ENCODE data around the gene IFNL2.

DNA sequence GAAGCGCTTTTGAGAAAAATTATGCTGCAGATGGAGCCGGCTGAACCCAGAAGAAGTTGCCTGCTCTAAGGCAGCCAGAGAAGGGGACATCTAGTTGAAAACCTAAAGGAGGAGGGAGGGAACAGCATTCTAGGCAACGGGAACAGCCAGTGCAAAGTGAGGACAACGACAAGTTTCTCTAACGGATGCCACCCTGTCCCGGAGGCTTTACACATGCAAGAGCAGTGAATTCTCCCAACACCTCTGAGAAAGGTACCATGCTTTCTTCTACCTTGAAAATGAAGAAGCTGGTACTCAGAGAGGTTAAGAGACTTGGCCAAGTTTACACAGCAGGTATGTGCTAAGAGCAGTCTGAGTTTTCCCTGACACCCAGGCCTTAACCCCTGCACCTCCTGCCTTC lies 29.3 kb upstream of the IFNL2 start:
- TF ChIP-seq, protein P1, sequence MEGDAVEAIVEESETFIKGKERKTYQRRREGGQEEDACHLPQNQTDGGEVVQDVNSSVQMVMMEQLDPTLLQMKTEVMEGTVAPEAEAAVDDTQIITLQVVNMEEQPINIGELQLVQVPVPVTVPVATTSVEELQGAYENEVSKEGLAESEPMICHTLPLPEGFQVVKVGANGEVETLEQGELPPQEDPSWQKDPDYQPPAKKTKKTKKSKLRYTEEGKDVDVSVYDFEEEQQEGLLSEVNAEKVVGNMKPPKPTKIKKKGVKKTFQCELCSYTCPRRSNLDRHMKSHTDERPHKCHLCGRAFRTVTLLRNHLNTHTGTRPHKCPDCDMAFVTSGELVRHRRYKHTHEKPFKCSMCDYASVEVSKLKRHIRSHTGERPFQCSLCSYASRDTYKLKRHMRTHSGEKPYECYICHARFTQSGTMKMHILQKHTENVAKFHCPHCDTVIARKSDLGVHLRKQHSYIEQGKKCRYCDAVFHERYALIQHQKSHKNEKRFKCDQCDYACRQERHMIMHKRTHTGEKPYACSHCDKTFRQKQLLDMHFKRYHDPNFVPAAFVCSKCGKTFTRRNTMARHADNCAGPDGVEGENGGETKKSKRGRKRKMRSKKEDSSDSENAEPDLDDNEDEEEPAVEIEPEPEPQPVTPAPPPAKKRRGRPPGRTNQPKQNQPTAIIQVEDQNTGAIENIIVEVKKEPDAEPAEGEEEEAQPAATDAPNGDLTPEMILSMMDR (IDR thresholded peaks at IDR 0.05; ENCODE audit: low read length), result no peak
- no peak for TF ChIP-seq EZH2 (IDR thresholded peaks at IDR 0.05; ENCODE audit: borderline replicate concordance, low read length)
